SU-DHL-6 (cell line): ENCODE data around the gene TREM1.

ENCODE experiments used
- H2AFZ ChIP-seq: fragments of 200-600 bp; sonication (generic); 2 replicates; pipeline ENCODE4 v1.6.1; 2014; ENCODE audit warnings: low read depth, mild to moderate bottlenecking, moderate library complexity, mixed read lengths, antibody characterized with exemption, low read length; ENCODE audit not compliant: severe bottlenecking
- H3F3A ChIP-seq: fragments of 200-600 bp; shearing (Covaris generic); 2 replicates; pipeline ENCODE4 v1.6.0; 2016; ENCODE audit warnings: antibody characterized with exemption, mild to moderate bottlenecking; ENCODE audit not compliant: insufficient read depth
- H3K27ac ChIP-seq: fragments of 200-600 bp; sonication (generic); 2 replicates; pipeline ENCODE4 v1.5.1; 2016; ENCODE audit warnings: low read depth, mild to moderate bottlenecking, low read length, moderate library complexity, mixed read lengths
- H3K27me3 ChIP-seq: fragments of 200-600 bp; sonication (generic), shearing (Covaris generic); 2 replicates; pipeline ENCODE4 v1.6.0; 2014; ENCODE audit warnings: mild to moderate bottlenecking, low read length
- H3K36me3 ChIP-seq: fragments of 200-600 bp; sonication (generic); 2 replicates; pipeline ENCODE4 v1.6.1; 2014; ENCODE audit warnings: mild to moderate bottlenecking, low read length, mixed read lengths
- H3K4me2 ChIP-seq: fragments of 300-600, 200-600 bp; shearing (Covaris generic), sonication (generic); 2 replicates; pipeline ENCODE4 v1.6.0; 2014; ENCODE audit warnings: low read length, low read depth, mild to moderate bottlenecking; ENCODE audit not compliant: poor library complexity, severe bottlenecking
- H3K4me3 ChIP-seq: fragments of 200-600 bp; sonication (generic); 2 replicates; pipeline ENCODE4 v1.5.1; 2014; ENCODE audit warnings: antibody characterized with exemption, low read length, mild to moderate bottlenecking, mixed read lengths; ENCODE audit not compliant: insufficient read depth, poor library complexity, severe bottlenecking
- H3K79me2 ChIP-seq: fragments of 200-600 bp; sonication (generic); 2 replicates; pipeline ENCODE4 v1.6.1; 2014; ENCODE audit warnings: mild to moderate bottlenecking, low read length, moderate library complexity; ENCODE audit not compliant: insufficient read depth
- H3K9ac ChIP-seq: fragments of 200-600 bp; sonication (generic); 2 replicates; pipeline ENCODE4 v1.7.0; 2014; ENCODE audit warnings: mild to moderate bottlenecking, low read length
- H3K9me2 ChIP-seq: fragments of 200-600 bp; sonication (generic); replicated peaks from 2 replicates; pipeline ENCODE4 v1.6.1; 2014; ENCODE audit warnings: low read length; ENCODE audit not compliant: insufficient read depth
- H3K9me3 ChIP-seq: fragments of 200-600 bp; sonication (generic); 2 replicates; pipeline ENCODE4 v1.6.1; 2014; ENCODE audit warnings: low read length, mixed read lengths; ENCODE audit not compliant: insufficient read depth
- H4K20me1 ChIP-seq: fragments of 200-600 bp; sonication (generic); 2 replicates; pipeline ENCODE4 v1.6.1; 2014; ENCODE audit warnings: low read depth, mild to moderate bottlenecking, antibody characterized with exemption, low read length, moderate library complexity, mixed read lengths
- CTCF ChIP-seq: fragments of 200-600 bp; sonication (generic); IDR thresholded peaks from one replicate; pipeline ENCODE4 v1.5.1; 2017; ENCODE audit warnings: antibody characterized with exemption, mild to moderate bottlenecking, low read length, moderate library complexity; ENCODE audit not compliant: insufficient read depth, poor library complexity, severe bottlenecking
- EZH2phosphoT487 ChIP-seq: fragments of 200-600 bp; sonication (generic), shearing (Covaris generic); conservative IDR thresholded peaks from 2 replicates; pipeline ENCODE4 v1.6.1; 2018; ENCODE audit warnings: mild to moderate bottlenecking, antibody characterized with exemption, low read length, moderate library complexity, mixed read lengths

The TREM1 gene

DNA sequence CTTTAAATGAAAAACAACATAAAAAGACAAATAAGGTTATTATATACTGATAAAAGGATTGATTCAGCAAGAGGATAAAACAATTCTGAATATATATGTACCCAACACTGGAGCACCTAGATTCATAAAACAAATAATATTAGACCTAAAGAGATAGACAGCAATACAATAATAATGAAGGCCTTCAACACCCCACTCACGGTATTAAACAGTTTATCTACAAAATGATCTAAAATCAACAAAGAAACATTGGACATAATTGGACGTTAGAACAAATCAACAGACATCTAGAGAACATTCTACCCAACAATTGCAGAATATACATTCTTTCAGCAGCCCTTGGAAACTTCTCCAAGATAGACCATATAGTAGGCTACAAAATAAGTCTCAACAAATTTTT, 24.1 kb downstream of the TREM1 start:
- Histone ChIP-seq H3K27ac (no peak overlapping the region), H4K20me1 (no peaks in the 10 kb centered on the region), H3K79me2 (no peaks in the 10 kb centered on the region), H3F3A (no peaks in the 10 kb centered on the region), H3K27me3 (no peaks in the 10 kb centered on the region), H3K4me3 (no peak overlapping the region), H3K9me2 (no peaks in the 10 kb centered on the region), H3K4me2 (no peak overlapping the region), H3K9me3 (peaks cover 28% of the 10 kb centered on the region; the same call in 1 of the 2 replicates), H3K36me3 (0 out of 2 replicates have a peak, but pooled peaks cover 5% of the 10 kb centered on the region), H2AFZ (no peak overlapping the region), H3K9ac (no peak overlapping the region)
- TF ChIP-seq EZH2phosphoT487: no peak
- no peak for TF ChIP-seq CTCF

- H3K4me2 ChIP-seq: no peak overlapping the region
- H3K9me3 ChIP-seq: peaks cover 21% of the 10 kb centered on the region; the same call in 1 of the 2 replicates
- no peak overlapping the region for H3K4me3 ChIP-seq
- no peak overlapping the region for H3K9ac ChIP-seq
- TF ChIP-seq CTCF (no peak), EZH2phosphoT487 (no peak)
- H3K27ac ChIP-seq: no peak overlapping the region
- H2AFZ ChIP-seq: no peak overlapping the region
- no peaks in the 10 kb centered on the region for H3F3A ChIP-seq
- no peaks in the 10 kb centered on the region for H3K79me2 ChIP-seq
- no peaks in the 10 kb centered on the region for H4K20me1 ChIP-seq
- no peaks in the 10 kb centered on the region for H3K27me3 ChIP-seq
- H3K36me3 ChIP-seq: 0 out of 2 replicates have a peak, but pooled peaks cover 1% of the 10 kb centered on the region
- no peaks in the 10 kb centered on the region for H3K9me2 ChIP-seq
These were observed 28.3 kb downstream of the TREM1 start for GRCh38 chr6:41258196-41258493.

DNA sequence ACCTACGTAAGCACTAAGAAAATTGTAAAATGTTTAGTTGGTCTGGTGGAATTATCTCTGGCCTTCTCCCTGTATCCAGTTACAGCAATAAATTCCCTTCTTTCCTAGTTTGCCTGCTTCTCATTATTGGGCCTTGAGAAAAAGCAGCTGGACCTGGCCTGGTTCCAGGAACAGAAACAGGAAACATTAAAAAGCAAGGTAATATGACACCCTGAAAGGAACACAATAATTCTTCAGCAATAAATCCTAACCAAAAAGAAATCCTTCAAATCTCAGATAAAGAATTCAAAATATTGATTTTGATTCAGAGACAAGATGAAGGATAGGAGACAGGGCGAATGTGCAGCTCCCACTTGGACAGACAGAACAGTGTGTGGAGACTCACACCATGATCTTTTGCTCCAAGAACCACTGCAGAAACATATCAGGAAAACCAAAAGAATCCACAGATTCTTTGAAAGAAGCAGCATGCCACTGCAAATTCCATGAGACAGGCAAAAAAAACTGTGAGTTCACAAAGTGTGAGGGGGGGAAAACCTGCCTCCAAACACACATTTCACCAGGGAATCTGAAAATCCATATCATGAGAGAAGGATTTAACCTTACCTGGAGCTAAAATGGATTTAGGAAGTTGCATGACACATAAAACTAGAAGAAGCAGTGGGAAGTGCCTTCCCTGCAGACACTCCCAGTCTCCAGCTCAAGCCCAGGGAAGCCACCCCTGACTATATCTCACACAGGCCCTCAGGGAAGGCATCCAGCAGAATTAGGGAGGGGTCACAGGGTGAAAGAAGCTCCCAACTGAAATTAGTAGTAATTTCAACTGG, 28.9 kb downstream of the TREM1 start:
- no peaks in the 10 kb centered on the region for H4K20me1 ChIP-seq
- no peaks in the 10 kb centered on the region for H3K36me3 ChIP-seq
- no peaks in the 10 kb centered on the region for H3K27me3 ChIP-seq
- H3K79me2 ChIP-seq: no peaks in the 10 kb centered on the region
- no peaks in the 10 kb centered on the region for H3F3A ChIP-seq
- H3K4me2 ChIP-seq: no peak overlapping the region
- H3K9ac ChIP-seq: no peak overlapping the region
- H2AFZ ChIP-seq: no peak overlapping the region
- no peaks in the 10 kb centered on the region for H3K9me2 ChIP-seq
- H3K9me3 ChIP-seq: peaks cover 20% of the 10 kb centered on the region; the same call in 1 of the 2 replicates
- no peak overlapping the region for H3K27ac ChIP-seq
- no peak for TF ChIP-seq CTCF
- no peak for TF ChIP-seq EZH2phosphoT487
- no peak overlapping the region for H3K4me3 ChIP-seq
